ENCODE results near the gene AGAP9.
"Not testable (repeated sequence)": the region's sequence is repeated elsewhere in the genome, so short reads cannot be mapped to it uniquely, and the experiment has no call there.

Gene AGAP9

DNA sequence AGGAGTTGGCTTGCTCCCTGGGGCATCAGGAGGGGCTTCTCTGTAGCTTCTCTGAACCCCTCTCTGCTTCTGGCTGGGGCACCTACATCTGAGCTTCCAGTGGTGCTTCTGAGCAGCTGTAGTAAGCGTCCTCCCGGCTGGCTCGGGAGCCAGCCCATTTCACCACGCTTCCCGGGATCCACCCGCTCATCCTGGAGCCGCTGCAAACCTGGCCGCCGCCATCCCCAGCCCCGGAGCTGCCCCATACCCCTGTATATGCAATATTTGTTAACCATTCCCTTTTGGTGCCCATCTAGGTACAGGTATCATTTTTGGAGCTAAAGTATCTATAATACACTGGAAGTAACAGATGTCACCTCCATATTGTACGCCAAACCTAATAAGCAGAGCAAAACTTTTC lies 38.7 kb downstream of the AGAP9 start:
- DNase-seq = not testable (repeated sequence)

DNA sequence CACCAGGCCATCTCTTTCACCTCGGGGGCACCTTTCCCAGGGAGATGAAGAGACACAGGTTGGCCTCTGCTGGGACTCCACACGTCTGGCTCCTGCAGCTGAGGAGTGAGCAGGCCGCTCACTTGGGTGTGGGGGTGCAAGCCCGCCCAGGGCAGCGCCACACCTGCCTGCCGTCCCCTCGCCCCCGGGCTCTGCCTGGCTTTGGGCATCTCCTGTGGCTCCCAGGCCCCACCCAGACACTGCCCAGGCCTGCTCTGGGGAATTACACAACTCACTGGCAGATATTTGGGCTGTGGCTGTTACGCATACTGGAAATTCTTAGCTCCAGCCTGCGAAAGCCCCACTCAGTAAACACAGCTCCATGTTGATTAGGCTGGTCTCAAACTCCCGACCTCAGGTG lies 39.5 kb downstream of the AGAP9 start, which contains the start of gene ANXA8:
Gene ANXA8 (minus strand): TSS at position 193 of the 400 bp plus-strand sequence. CDS start 182 bp downstream, at position 11.
- not testable (repeated sequence) for DNase-seq

GRCh38 chr10:47482367-47482766 lies 41.1 kb downstream of the AGAP9 start:
- DNase-seq = not testable (repeated sequence)

GRCh38 chr10:47481768-47482181 lies 41.7 kb downstream of the AGAP9 start:
- DNase-seq = not testable (repeated sequence)

- DNase-seq = not testable (repeated sequence)
These were observed 42.2 kb downstream of the AGAP9 start for GRCh38 chr10:47481182-47481766.

GRCh38 chr10:47480133-47480532 lies 43.3 kb downstream of the AGAP9 start:
- not testable (repeated sequence) for DNase-seq

DNA sequence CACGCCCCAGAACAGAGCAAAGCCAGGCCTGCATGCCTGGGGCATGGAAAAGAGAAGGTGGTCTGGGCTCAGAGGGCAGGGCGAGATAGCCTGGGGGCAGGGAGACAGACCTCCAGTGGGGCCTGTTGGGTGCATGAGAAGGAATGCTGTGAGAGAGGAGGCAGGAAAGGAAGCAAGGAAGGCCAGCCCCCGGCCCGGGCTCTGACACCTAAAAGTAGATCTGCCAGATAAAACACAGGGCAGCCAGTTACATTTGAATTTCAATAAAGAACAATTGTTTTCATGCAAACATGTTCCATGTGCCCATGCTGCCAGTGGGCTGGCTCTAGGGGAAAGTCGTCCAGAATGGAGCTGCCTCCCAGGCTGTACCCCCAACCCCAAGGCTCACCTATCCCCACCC lies 45.3 kb downstream of the AGAP9 start:
- not testable (repeated sequence) for DNase-seq

GRCh38 chr10:47477078-47477477 lies 46.4 kb downstream of the AGAP9 start:
- not testable (repeated sequence) for DNase-seq

- DNase-seq = not testable (repeated sequence)
These were observed 48.3 kb downstream of the AGAP9 start for GRCh38 chr10:47475101-47475500.

- not testable (repeated sequence) for DNase-seq
These were observed 49.9 kb downstream of the AGAP9 start for GRCh38 chr10:47473516-47473915.

DNA sequence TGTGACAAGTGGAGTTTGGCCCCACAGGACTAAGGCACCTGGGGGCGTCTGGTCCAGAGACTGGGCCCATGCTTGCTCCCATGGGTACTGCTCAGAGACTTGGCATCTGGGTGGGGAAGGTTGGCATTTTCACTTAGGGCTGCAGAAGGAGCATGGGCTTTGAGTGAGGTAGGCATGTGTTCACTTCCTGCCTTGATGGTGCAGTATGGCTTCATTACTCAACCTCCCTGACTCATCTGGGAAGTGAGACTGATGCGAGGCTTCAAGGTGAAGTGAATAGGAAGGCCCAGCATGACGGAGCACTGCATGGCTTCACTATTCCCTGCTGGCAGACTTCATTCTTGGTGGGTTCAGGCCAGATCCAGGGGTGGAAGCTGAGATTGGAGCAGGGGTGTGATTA lies 50.8 kb downstream of the AGAP9 start:
- not testable (repeated sequence) for DNase-seq

DNA sequence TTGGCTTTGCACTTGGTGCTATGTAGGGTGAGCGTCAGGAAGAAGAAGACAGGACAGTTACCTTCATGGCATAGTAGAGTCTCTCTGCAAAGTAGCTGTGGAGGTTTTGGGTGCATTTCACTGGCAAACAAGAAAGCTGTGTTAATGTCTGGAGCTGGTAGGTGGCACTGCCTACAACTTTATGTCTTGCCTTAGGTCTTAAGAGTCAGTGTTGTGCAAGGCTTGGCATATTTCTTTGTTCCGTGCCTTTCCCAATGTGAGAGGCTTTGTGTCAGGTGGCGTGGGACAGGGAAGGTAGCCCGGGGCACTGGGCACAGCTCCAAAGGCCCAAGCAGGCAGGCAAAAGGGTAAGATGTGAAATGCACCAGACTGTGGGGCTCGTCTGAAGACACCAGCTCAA lies 51.4 kb downstream of the AGAP9 start:
- not testable (repeated sequence) for DNase-seq

- DNase-seq = not testable (repeated sequence)
These were observed 54.5 kb downstream of the AGAP9 start for GRCh38 chr10:47468731-47469528.

- not testable (repeated sequence) for DNase-seq
These were observed 55.5 kb downstream of the AGAP9 start for GRCh38 chr10:47467957-47468356.

DNA sequence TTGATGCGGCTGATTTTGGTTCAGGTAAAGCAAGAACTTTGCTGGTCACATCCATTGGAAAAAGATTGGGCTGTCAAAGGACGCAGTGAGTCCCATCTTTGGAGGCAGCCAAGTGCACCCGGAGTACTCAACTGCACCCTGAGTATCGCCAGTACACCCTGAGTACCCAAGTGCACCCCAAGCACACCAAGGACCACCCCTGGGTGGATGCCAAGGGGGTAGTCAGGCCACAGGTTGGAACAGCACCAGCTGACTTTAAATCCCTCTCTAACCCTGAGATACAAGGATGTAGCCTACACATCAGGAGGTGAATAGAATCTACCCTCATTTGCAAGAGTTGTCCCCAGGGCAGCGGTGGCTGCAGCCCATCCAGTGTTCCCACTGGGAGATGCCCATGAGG lies 56.0 kb downstream of the AGAP9 start:
- DNase-seq = not testable (repeated sequence)

DNA sequence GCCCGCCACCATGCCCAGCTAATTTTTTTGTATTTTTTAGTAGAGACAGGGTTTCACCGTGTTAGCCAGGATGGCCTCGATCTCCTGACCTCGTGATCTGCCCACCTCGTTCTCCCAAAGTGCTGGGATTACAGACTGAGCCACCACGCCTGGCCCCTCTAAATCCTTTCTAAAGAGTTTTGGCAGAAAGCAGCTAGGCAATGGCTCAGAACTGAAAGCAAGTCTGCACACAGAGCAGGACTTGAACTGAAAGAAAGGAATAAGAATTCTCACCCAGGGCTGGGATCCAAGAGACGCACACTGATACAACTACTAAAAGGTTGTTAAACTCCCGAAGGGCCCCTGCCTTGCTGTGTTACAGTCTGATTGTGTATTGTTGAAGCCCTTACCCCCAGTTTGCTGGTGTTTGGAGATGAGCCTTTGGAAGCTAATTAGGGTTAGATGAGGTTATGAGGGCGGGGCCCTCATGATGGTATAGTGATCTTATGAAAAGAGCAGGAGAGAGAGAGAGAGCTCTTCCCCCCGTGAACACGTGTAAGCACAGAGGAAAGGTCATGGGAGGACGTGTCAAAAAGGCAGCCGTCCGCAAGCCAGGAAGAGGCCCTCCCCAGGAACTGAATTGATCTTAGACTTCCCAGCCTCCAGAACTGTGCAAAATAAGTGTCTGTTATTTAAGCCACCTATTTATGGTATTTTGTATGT lies 58.1 kb downstream of the AGAP9 start:
- DNase-seq = not testable (repeated sequence)

DNA sequence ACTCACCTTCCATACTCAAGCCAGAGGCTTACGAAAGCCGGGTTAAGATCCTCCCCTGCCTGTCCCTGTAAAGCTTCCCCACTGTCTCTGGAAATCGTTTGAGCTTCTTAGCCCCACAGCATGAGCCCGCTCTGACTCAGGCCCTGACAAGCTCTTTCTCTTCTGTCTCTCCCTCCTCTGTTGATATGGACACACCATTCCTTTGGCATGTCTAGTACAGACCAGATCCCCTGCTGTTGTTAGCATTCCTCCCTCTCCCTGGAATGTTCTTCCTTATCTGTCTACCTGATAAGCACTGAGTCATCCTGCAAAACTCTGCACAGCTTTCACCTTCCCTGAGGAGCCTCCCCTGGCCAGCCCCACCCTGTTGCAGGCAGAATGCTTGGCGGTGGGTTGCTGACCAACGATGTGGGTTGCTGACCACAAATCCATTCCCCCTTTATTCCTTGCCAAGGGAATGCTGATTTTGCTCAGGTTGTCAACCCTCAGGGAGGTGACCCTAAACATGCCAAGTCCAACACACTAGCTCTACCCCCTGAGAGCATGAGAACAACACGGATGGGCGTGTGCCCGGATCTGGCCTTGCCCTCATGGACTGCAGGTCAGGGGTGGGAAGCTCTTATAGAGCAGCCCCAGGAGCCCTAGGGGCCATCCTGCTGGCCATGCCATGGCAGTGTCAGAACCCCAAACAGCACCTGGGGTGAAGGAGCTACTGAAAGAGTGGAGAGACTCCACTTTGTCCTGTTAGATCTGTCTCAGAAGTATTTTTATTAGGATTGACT lies 60.7 kb downstream of the AGAP9 start:
- not testable (repeated sequence) for DNase-seq

- DNase-seq = peak; percentile 16 to 22
These were observed 62.2 kb downstream of the AGAP9 start for GRCh38 chr10:47461261-47461687.

- no peak for DNase-seq
These were observed 64.8 kb downstream of the AGAP9 start for GRCh38 chr10:47458466-47459154.

- DNase-seq = no peak
These were observed 65.6 kb downstream of the AGAP9 start for GRCh38 chr10:47457826-47458225.

DNA sequence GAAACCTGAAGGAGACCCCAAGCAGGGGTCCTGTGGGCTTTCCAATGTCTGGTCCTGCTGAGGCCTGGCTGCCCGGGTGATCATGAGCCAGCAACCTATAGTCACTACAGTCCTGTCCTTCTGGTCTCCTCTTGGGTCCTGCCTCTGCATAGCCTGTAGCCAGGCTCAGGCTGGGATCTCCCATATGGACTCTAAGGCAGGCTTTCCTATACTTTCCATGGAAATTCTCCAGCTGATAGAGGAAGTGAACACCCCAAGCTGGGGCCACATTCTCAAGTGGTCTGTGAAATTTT lies 66.0 kb downstream of the AGAP9 start:
- no peak for DNase-seq

Measured in Kasumi-1 (cell line).